ENCODE data around the gene LMOD1. TPM values are rescaled to one million over a fixed set of nuclear protein-coding genes. Genes with fewer than 3 reads are reported as not detected.

The LMOD1 gene
- total and polyA plus RNA-seq, 12 donors, result 1.3 to 171 (median 76.1) TPM

GRCh38 chr1:201895913-201896807, 50.2 kb downstream of the LMOD1 start:
- H3K4me1 ChIP-seq (replicated peaks in 1 of 2), result peaks cover 0 to 9% of the 10 kb centered on the region in 2 donors
- no peak overlapping the region for H3K4me3 ChIP-seq
- no peaks in the 10 kb centered on the region for H3K27me3 ChIP-seq
- no peaks in the 10 kb centered on the region for H3K9me3 ChIP-seq (replicated peaks in 1 of 3)
- peak overlapping the region in 3 of 5 donors; percentile 31 to 82 (median 46) for H3K27ac ChIP-seq
- no peak for TF ChIP-seq POLR2A (IDR thresholded peaks at IDR 0.05)
- TF ChIP-seq, protein P1, sequence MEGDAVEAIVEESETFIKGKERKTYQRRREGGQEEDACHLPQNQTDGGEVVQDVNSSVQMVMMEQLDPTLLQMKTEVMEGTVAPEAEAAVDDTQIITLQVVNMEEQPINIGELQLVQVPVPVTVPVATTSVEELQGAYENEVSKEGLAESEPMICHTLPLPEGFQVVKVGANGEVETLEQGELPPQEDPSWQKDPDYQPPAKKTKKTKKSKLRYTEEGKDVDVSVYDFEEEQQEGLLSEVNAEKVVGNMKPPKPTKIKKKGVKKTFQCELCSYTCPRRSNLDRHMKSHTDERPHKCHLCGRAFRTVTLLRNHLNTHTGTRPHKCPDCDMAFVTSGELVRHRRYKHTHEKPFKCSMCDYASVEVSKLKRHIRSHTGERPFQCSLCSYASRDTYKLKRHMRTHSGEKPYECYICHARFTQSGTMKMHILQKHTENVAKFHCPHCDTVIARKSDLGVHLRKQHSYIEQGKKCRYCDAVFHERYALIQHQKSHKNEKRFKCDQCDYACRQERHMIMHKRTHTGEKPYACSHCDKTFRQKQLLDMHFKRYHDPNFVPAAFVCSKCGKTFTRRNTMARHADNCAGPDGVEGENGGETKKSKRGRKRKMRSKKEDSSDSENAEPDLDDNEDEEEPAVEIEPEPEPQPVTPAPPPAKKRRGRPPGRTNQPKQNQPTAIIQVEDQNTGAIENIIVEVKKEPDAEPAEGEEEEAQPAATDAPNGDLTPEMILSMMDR (IDR thresholded peaks at IDR 0.05), result peak; percentile 92 to 98 (median 97)
- DNase-seq, result peak; percentile 91 to 97 (median 93)
- H3K36me3 ChIP-seq (replicated peaks in 1 of 2), result peaks cover 0 to 20% of the 10 kb centered on the region in 2 donors
- WGBS, 4 donors, result 11 to 29% (median 15%) methylated on average over 4 to 10 of the region's 10 CpGs
- intact Hi-C loops (cut with DNase I), result loop anchor here (2.0 to 10.0 kb wide), 3 partner anchors 73 to 229 kb away; partner anchors contain the start of gene GPR37L1 (in 2 of the 2)

DNA sequence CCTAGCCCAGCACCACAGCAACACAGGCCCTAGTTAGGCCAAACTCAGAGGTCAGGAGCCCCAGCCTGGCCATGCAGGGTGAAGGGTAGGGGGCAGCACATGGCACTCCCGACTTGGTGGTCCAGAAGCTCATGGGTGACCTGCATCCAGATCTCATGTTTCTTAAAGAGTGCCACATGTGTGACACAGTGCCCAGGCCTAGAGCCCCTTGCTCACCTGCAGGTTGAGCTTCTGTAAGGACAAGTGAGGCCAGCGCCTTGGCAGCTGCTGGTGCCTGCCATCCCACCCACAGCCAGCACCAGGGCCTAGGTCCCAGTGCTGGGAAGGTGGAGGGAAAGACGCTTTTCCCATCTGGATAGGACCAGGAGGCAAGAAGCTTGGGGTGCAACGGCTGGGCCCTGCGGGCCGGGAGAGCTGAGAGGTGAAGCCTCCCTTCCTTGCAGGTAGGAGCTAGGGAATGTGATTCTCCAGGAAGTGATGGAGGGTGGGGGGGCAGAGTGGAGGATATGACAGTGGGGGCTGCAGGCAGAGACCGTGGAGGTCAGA, 51.2 kb downstream of the LMOD1 start:
- WGBS, 4 donors, result 80 to 92% (median 84%) methylated on average over 6 to 7 of the region's 7 CpGs
- Histone ChIP-seq H3K36me3 (replicated peaks in 1 of 2) (peaks cover 0 to 20% of the 10 kb centered on the region in 2 donors), H3K4me3 (no peak overlapping the region), H3K4me1 (replicated peaks in 1 of 2) (peaks cover 0 to 5% of the 10 kb centered on the region in 2 donors), H3K9me3 (replicated peaks in 1 of 3) (no peaks in the 10 kb centered on the region), H3K27me3 (no peaks in the 10 kb centered on the region), H3K27ac (peak overlapping the region in 2 of 5 donors; percentile 46 to 63)
- no peak for DNase-seq
- intact Hi-C loops (cut with DNase I), result loop anchor here (2.0 to 10.0 kb wide), 2 partner anchors 74 to 230 kb away; partner anchors contain the start of gene GPR37L1 (in 2 of the 2)
- TF ChIP-seq, protein P1 (IDR thresholded peaks at IDR 0.05), result no peak
- TF ChIP-seq POLR2A (IDR thresholded peaks at IDR 0.05), result no peak

- TF ChIP-seq POLR2A (IDR thresholded peaks at IDR 0.05), result no peak
- TF ChIP-seq, protein P1 (IDR thresholded peaks at IDR 0.05), result no peak
- Histone ChIP-seq H3K9me3 (replicated peaks in 1 of 3) (no peaks in the 10 kb centered on the region), H3K4me3 (no peak overlapping the region), H3K36me3 (replicated peaks in 1 of 2) (peaks cover 0 to 16% of the 10 kb centered on the region in 2 donors), H3K4me1 (replicated peaks in 1 of 2) (peaks cover 2 to 12% of the 10 kb centered on the region in 2 donors), H3K27ac (peak overlapping the region in 1 of 5 donors; percentile 63), H3K27me3 (no peaks in the 10 kb centered on the region)
- no peak for DNase-seq
- WGBS, 4 donors, result 81 to 85% (median 82%) methylated on average over 5 of the region's 5 CpGs
- intact Hi-C loops (cut with DNase I), result loop anchor here (2.0 to 10.0 kb wide), 2 partner anchors 74 to 230 kb away; partner anchors contain the start of gene GPR37L1 (in 2 of the 2)
Observed at GRCh38 chr1:201894343-201895119, 51.8 kb downstream of the LMOD1 start.

All from adrenal gland (tissue), 12 donors.